ENCODE results near the gene USP10.

DNA sequence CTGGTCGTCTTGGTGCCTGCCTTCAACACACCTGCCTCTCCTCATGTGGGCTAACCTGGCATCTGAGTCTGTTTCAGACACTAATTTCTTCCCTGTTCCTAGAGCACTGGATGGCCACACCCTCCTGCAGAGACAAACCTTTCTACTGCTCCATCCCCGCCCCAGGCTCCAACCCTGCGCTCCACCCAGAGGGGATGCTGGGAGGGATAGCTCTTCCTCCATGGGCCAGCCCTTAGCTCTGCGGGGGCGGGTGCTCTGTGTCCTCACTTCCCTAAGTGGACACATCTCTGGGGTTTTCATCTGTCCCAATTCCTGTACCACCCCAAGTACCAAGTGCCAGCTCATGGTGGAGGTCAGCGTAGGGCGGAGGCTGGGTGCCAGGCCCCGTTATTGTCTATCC, 109.0 kb downstream of the USP10 start:
- TF ChIP-seq, protein P1, sequence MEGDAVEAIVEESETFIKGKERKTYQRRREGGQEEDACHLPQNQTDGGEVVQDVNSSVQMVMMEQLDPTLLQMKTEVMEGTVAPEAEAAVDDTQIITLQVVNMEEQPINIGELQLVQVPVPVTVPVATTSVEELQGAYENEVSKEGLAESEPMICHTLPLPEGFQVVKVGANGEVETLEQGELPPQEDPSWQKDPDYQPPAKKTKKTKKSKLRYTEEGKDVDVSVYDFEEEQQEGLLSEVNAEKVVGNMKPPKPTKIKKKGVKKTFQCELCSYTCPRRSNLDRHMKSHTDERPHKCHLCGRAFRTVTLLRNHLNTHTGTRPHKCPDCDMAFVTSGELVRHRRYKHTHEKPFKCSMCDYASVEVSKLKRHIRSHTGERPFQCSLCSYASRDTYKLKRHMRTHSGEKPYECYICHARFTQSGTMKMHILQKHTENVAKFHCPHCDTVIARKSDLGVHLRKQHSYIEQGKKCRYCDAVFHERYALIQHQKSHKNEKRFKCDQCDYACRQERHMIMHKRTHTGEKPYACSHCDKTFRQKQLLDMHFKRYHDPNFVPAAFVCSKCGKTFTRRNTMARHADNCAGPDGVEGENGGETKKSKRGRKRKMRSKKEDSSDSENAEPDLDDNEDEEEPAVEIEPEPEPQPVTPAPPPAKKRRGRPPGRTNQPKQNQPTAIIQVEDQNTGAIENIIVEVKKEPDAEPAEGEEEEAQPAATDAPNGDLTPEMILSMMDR (IDR thresholded peaks at IDR 0.05; ENCODE audit: insufficient read depth, low read depth, low read length): no peak
- TF ChIP-seq EZH2 (IDR thresholded peaks at IDR 0.05; ENCODE audit: insufficient read depth, low read length): no peak
